Measurements from ENCODE around the gene RMND5A.

The RMND5A gene

DNA sequence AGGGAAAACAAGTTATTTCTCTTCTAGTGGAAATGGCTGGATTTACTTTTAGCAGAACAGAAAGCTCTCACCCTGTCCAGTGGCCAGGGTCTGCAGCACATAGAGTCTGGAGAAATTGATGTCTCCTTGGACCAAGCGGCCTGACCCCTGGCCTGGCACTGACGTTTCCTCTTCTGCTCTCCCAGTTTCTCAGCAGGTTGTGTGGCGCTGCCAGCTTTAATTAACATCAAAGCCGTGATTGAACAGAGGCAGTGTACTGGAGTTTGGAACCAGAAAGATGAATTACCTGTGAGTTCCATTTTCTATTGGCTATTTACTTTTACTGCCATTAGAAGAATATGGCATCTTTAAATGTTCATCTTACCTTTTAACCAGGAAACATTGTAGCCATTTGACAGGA is 49.7 kb downstream of the RMND5A start:
- Histone ChIP-seq H3K27me3 (no peaks in the 10 kb centered on the region), H3K4me3 (ENCODE audit: low read depth, low read length) (no peak overlapping the region), H3K4me1 (no peaks in the 10 kb centered on the region), H3K9me3 (no peaks in the 10 kb centered on the region), H3K36me3 (peaks cover 3% of the 10 kb centered on the region; the same call in 1 of the 2 replicates)
- TF ChIP-seq, protein P1, sequence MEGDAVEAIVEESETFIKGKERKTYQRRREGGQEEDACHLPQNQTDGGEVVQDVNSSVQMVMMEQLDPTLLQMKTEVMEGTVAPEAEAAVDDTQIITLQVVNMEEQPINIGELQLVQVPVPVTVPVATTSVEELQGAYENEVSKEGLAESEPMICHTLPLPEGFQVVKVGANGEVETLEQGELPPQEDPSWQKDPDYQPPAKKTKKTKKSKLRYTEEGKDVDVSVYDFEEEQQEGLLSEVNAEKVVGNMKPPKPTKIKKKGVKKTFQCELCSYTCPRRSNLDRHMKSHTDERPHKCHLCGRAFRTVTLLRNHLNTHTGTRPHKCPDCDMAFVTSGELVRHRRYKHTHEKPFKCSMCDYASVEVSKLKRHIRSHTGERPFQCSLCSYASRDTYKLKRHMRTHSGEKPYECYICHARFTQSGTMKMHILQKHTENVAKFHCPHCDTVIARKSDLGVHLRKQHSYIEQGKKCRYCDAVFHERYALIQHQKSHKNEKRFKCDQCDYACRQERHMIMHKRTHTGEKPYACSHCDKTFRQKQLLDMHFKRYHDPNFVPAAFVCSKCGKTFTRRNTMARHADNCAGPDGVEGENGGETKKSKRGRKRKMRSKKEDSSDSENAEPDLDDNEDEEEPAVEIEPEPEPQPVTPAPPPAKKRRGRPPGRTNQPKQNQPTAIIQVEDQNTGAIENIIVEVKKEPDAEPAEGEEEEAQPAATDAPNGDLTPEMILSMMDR (IDR thresholded peaks at IDR 0.05; ENCODE audit: low read depth, low read length) = no peak
- no peak for DNase-seq

DNA sequence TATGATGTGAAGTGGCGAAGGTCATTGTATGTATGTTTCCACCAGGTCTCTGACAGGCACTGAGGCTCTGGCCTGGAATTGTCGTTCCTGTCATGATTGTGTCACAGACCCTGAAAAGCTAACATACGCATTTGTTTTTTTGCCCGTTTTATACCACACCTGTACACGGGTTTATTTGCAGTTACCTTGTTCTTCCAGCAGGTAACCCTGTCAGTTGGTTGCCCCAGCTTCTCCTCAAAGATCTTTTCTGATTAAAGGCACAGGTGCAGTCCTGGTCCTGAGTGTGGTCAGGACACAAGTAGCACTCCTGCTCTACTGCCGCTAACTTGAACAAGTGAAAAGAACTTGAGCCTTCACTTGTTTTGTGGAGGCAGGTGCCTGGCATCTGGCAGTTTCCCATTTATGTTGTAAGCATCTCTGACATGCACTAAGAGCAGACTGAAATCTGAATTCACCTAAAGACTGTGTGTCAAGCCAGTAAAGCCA is 50.8 kb downstream of the RMND5A start:
- TF ChIP-seq, protein P1 (IDR thresholded peaks at IDR 0.05; ENCODE audit: low read depth, low read length) = no peak
- no peaks in the 10 kb centered on the region for H3K27me3 ChIP-seq
- H3K36me3 ChIP-seq = peaks cover 2% of the 10 kb centered on the region; the same call in 1 of the 2 replicates

DNA sequence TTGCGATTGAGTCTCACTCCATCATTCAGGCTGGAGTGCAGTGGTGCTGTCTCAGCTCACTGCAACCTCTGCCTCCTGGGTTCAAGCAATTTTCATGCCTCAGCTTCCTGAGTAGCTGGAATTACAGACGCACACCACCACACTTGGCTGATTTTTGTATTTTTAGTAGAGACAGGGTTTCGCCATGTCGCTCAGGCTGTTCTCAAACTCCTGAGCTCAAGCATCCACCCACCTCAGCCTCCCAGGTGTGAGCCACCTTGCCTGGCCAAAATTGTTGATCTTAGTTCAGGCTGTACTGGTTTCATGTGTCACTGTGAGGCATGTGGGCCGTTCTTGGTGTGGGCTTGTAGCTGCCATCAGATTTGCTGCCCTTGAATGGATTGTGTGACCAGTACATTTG is 52.5 kb downstream of the RMND5A start:
- TF ChIP-seq, protein P1 (IDR thresholded peaks at IDR 0.05; ENCODE audit: low read depth, low read length) = no peak
- Histone ChIP-seq H3K36me3 (no peaks in the 10 kb centered on the region), H3K27me3 (no peaks in the 10 kb centered on the region), H3K4me1 (no peaks in the 10 kb centered on the region), H3K9me3 (no peaks in the 10 kb centered on the region), H3K4me3 (ENCODE audit: low read depth, low read length) (no peak overlapping the region)
- no peak for DNase-seq

More for the DNA sequence above, 50.8 kb downstream of the RMND5A start:
- Histone ChIP-seq H3K9me3 (no peaks in the 10 kb centered on the region), H3K4me3 (ENCODE audit: low read depth, low read length) (no peak overlapping the region), H3K4me1 (no peaks in the 10 kb centered on the region)
- no peak for DNase-seq

DNA sequence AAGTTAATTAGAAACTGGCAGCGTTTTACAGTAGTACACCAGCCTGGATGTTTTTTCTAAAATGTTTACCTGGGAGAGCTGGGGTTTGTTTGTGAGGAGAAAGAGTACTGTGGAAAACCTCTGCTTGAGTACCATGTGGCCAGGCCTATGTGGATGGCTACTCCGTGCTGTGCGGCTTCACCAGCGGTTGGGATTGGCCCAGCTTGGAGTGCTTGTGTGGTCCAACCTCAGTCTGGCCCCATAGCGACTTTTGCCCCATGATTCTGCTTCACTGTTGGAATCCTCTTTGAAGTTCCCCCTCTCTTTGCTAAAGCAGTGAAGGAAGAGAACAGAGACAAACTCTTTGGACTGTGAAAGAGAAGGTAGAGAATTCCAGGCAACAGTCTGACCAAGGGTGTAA is 54.8 kb downstream of the RMND5A start:
- TF ChIP-seq, protein P1 (IDR thresholded peaks at IDR 0.05; ENCODE audit: low read depth, low read length) = no peak
- Histone ChIP-seq H3K4me3 (ENCODE audit: low read depth, low read length) (no peak overlapping the region), H3K36me3 (no peaks in the 10 kb centered on the region), H3K9me3 (no peaks in the 10 kb centered on the region), H3K4me1 (no peaks in the 10 kb centered on the region), H3K27me3 (no peaks in the 10 kb centered on the region)
- DNase-seq = no peak

DNA sequence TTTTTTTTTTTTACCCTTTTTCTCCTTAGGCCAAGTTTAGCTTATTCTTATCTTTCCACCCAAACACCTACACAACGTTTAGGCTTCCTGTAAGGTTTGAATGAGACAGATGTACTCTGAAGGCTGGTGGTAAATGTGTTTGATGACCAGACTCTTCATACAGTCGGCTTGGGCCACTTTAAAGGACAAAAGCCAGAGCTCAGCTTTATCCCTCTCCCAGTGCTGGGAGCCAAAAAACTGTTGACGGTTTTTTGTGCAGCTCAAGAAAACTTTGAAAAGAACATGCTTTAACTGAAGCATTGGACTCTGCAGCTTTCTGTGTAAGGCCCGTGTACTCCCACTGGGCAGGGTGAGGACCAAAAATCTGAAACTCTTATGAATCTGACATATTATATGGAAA is 55.2 kb downstream of the RMND5A start:
- Histone ChIP-seq H3K36me3 (no peaks in the 10 kb centered on the region), H3K4me1 (no peaks in the 10 kb centered on the region), H3K4me3 (ENCODE audit: low read depth, low read length) (no peak overlapping the region), H3K27me3 (no peaks in the 10 kb centered on the region), H3K9me3 (no peaks in the 10 kb centered on the region)
- TF ChIP-seq, protein P1 (IDR thresholded peaks at IDR 0.05; ENCODE audit: low read depth, low read length) = no peak
- no peak for DNase-seq

DNA sequence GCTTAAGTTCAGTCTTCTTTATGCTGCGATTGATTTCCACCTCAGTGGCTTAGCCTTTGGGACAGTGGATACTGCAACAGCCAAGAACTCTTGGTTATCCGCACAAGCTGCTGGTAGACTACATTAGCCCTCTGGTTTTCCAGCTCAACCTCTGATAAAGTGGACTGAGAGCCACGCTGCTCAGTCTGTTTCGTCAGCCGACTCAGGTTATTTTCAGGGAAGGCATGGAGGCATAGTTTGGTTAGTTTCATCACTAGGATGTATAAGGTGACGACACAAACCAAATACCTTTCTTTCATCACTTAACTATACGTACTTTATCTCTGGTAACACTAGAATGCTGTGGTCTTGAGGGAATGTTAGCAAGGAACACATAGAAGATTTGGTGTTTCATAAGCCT is 56.4 kb downstream of the RMND5A start:
- Histone ChIP-seq H3K4me3 (ENCODE audit: low read depth, low read length) (no peak overlapping the region), H3K9me3 (no peaks in the 10 kb centered on the region), H3K27me3 (no peaks in the 10 kb centered on the region), H3K4me1 (no peaks in the 10 kb centered on the region), H3K36me3 (no peaks in the 10 kb centered on the region)
- no peak for DNase-seq
- TF ChIP-seq, protein P1 (IDR thresholded peaks at IDR 0.05; ENCODE audit: low read depth, low read length) = no peak

All from BE2C (cell line).